Measurements from ENCODE around the gene TPCN1. TPM values are rescaled to one million over a fixed set of nuclear protein-coding genes. Genes with fewer than 3 reads are reported as not detected.
A peak's percentile ranks its signal among the peaks of the same experiment; 100 is the strongest.

TPCN1 gene
- total and polyA plus RNA-seq, 2 of the 13 experiments (the other 11 are each of a cell fraction or from before 2014, with no cell fraction given), result 8.0 to 26.8 TPM

DNA sequence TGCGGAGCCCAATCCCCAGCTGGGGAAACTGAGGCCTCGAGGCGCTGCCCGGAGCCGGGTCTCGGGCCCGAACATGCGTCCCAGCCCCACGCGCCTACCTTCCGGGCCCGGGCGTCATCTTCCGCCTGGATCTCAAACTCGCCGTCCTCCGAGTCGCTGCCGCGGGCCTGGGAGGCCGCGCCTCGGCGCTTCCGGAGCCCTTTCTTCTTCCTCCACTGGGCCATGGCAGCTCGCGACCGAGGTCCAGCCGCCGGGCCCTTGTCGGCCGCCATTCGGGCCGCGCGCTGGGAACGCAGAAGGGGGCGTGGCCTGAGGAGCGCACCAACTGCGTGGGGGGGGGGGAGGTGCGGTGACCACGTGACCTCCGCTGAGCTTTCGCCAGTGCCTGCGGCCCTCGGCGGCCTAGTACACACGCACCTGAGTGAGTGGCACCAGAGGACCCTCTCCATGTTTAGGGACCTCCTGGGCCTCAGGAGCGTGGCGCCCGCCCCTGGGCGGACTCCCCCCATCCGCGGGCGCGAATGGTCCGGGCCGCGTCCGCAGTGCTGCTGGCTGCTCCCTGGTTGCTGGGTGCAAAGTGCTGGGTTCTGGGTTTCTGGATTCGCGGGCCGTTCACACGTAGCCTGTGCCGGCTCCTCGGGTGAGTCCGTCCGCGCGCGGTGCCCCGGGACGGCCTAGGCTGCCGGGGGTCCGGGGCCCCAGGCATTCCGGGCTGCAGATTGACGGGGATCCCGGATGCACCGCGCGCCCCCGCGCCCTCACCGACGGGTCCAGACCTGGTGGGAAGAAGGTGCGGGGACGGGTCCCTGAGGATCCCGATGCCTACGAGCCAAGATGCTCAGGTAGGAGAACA, 35.9 kb upstream of the TPCN1 start, which contains the start of the genes DDX54 and RITA1 (continued):
- TF ChIP-seq SOX6 (IDR thresholded peaks at IDR 0.05) (no peak), SOX6 (CRISPR knock-in tag; IDR thresholded peaks at IDR 0.05) (peak; percentile 64), GABPB1 (CRISPR knock-in tag; IDR thresholded peaks at IDR 0.05) (peak; percentile 84; the same call in 1 of the 2 replicates), NFATC3 (CRISPR knock-in tag; IDR thresholded peaks at IDR 0.05) (no peak; the same call in none of the 2 replicates), ZNF850 (CRISPR knock-in tag; conservative IDR thresholded peaks at IDR 0.05) (no peak), DNMT3B (CRISPR knock-in tag; conservative IDR thresholded peaks at IDR 0.05) (no peak; the same call in none of the 2 replicates), FOXA3 (CRISPR knock-in tag; IDR thresholded peaks at IDR 0.05) (peak; percentile 38; the same call in 1 of the 2 replicates), POLR2G (IDR thresholded peaks at IDR 0.05; ENCODE audit: low read depth, low read length) (peak; percentile 96), ZNF3 (CRISPR knock-in tag; IDR thresholded peaks at IDR 0.05) (no peak), TBX2 (CRISPR knock-in tag; IDR thresholded peaks at IDR 0.05; ENCODE audit: borderline replicate concordance) (peak; percentile 62; the same call in 1 of the 2 replicates), ZNF883 (CRISPR knock-in tag; IDR thresholded peaks at IDR 0.05; ENCODE audit: not compliant biosample characterization) (peak; percentile 90), ZBTB7B (CRISPR knock-in tag; IDR thresholded peaks at IDR 0.05) (peak; percentile 94)
- TF ChIP-seq, protein P1, sequence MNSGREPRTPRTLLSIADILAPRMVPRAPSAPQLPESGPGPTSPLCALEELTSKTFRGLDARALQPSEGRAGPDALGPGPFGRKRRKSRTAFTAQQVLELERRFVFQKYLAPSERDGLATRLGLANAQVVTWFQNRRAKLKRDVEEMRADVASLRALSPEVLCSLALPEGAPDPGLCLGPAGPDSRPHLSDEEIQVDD (CRISPR knock-in tag; IDR thresholded peaks at IDR 0.05; ENCODE audit: borderline replicate concordance), result peak; percentile 83; the same call in 1 of the 2 replicates
- TF ChIP-seq, protein P2, sequence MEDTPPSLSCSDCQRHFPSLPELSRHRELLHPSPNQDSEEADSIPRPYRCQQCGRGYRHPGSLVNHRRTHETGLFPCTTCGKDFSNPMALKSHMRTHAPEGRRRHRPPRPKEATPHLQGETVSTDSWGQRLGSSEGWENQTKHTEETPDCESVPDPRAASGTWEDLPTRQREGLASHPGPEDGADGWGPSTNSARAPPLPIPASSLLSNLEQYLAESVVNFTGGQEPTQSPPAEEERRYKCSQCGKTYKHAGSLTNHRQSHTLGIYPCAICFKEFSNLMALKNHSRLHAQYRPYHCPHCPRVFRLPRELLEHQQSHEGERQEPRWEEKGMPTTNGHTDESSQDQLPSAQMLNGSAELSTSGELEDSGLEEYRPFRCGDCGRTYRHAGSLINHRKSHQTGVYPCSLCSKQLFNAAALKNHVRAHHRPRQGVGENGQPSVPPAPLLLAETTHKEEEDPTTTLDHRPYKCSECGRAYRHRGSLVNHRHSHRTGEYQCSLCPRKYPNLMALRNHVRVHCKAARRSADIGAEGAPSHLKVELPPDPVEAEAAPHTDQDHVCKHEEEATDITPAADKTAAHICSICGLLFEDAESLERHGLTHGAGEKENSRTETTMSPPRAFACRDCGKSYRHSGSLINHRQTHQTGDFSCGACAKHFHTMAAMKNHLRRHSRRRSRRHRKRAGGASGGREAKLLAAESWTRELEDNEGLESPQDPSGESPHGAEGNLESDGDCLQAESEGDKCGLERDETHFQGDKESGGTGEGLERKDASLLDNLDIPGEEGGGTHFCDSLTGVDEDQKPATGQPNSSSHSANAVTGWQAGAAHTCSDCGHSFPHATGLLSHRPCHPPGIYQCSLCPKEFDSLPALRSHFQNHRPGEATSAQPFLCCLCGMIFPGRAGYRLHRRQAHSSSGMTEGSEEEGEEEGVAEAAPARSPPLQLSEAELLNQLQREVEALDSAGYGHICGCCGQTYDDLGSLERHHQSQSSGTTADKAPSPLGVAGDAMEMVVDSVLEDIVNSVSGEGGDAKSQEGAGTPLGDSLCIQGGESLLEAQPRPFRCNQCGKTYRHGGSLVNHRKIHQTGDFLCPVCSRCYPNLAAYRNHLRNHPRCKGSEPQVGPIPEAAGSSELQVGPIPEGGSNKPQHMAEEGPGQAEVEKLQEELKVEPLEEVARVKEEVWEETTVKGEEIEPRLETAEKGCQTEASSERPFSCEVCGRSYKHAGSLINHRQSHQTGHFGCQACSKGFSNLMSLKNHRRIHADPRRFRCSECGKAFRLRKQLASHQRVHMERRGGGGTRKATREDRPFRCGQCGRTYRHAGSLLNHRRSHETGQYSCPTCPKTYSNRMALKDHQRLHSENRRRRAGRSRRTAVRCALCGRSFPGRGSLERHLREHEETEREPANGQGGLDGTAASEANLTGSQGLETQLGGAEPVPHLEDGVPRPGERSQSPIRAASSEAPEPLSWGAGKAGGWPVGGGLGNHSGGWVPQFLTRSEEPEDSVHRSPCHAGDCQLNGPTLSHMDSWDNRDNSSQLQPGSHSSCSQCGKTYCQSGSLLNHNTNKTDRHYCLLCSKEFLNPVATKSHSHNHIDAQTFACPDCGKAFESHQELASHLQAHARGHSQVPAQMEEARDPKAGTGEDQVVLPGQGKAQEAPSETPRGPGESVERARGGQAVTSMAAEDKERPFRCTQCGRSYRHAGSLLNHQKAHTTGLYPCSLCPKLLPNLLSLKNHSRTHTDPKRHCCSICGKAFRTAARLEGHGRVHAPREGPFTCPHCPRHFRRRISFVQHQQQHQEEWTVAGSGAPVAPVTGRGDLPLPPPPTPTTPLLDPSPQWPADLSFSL (CRISPR knock-in tag; IDR thresholded peaks at IDR 0.05), result no peak
- TF ChIP-seq, protein P3, sequence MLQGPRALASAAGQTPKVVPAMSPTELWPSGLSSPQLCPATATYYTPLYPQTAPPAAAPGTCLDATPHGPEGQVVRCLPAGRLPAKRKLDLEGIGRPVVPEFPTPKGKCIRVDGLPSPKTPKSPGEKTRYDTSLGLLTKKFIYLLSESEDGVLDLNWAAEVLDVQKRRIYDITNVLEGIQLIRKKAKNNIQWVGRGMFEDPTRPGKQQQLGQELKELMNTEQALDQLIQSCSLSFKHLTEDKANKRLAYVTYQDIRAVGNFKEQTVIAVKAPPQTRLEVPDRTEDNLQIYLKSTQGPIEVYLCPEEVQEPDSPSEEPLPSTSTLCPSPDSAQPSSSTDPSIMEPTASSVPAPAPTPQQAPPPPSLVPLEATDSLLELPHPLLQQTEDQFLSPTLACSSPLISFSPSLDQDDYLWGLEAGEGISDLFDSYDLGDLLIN (CRISPR knock-in tag; IDR thresholded peaks at IDR 0.05; ENCODE audit: borderline replicate concordance), result peak; percentile 17; the same call in 1 of the 2 replicates
- TF ChIP-seq, protein P4, sequence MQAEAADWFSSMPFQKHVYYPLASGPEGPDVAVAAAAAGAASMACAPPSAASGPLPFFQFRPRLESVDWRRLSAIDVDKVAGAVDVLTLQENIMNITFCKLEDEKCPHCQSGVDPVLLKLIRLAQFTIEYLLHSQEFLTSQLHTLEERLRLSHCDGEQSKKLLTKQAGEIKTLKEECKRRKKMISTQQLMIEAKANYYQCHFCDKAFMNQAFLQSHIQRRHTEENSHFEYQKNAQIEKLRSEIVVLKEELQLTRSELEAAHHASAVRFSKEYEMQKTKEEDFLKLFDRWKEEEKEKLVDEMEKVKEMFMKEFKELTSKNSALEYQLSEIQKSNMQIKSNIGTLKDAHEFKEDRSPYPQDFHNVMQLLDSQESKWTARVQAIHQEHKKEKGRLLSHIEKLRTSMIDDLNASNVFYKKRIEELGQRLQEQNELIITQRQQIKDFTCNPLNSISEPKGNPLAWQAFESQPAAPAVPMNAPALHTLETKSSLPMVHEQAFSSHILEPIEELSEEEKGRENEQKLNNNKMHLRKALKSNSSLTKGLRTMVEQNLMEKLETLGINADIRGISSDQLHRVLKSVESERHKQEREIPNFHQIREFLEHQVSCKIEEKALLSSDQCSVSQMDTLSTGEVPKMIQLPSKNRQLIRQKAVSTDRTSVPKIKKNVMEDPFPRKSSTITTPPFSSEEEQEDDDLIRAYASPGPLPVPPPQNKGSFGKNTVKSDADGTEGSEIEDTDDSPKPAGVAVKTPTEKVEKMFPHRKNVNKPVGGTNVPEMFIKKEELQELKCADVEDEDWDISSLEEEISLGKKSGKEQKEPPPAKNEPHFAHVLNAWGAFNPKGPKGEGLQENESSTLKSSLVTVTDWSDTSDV (CRISPR knock-in tag; IDR thresholded peaks at IDR 0.05), result peak; percentile 82
